ENCODE data around the gene C10orf90.

DNA sequence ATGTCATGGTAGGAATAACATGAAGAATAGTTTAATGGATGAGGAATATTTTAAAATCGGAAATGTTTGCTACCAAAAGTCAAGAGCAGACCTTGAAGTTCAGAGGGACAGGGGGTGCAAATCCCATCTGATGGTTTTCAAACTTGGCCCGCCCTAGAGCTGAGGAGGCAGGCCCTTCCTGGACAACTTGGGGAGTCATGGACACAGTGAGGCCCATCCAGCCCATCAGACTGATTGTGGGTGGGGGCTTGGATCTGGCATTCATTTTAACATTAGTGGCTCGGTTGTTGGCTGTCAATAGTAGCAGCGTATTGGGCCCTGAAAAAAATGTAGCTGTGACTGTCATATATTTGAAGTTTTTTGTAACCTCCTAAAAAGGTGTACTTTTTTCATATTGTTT lies 2.0 kb downstream of the C10orf90 start:
- TF ChIP-seq, protein P1, sequence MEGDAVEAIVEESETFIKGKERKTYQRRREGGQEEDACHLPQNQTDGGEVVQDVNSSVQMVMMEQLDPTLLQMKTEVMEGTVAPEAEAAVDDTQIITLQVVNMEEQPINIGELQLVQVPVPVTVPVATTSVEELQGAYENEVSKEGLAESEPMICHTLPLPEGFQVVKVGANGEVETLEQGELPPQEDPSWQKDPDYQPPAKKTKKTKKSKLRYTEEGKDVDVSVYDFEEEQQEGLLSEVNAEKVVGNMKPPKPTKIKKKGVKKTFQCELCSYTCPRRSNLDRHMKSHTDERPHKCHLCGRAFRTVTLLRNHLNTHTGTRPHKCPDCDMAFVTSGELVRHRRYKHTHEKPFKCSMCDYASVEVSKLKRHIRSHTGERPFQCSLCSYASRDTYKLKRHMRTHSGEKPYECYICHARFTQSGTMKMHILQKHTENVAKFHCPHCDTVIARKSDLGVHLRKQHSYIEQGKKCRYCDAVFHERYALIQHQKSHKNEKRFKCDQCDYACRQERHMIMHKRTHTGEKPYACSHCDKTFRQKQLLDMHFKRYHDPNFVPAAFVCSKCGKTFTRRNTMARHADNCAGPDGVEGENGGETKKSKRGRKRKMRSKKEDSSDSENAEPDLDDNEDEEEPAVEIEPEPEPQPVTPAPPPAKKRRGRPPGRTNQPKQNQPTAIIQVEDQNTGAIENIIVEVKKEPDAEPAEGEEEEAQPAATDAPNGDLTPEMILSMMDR (conservative IDR thresholded peaks at IDR 0.05; ENCODE audit: low read length): no peak
- TF ChIP-seq EZH2phosphoT487 (IDR thresholded peaks at IDR 0.05; ENCODE audit: borderline replicate concordance): no peak
